Memory B cell (primary cell): ENCODE data around the gene FAM174C.

Experiments used
- ATAC-seq: fragments of 150-1000 bp; cut with Tn5 transposase; 2 replicates; pipeline ENCODE4 v1.10.0; 2021; ENCODE audit warnings: low read depth, mild to moderate bottlenecking, moderate library complexity
- DNase-seq, 2 donors: peaks; one replicate each; pipeline ENCODE4 v3.0.0; 2022; ENCODE audit warnings: low spot score in 2 of 2
- H3K27ac Mint-ChIP-seq: one replicate; pipeline ENCODE4 v1.8.0; 2022; ENCODE audit warnings: mild to moderate bottlenecking, moderate library complexity, mixed read lengths
- H3K27me3 Mint-ChIP-seq: one replicate; pipeline ENCODE4 v1.8.0; 2022; ENCODE audit warnings: mixed read lengths
- H3K36me3 Mint-ChIP-seq: one replicate; pipeline ENCODE4 v1.8.0; 2022; ENCODE audit warnings: mild to moderate bottlenecking, mixed read lengths
- H3K4me1 Mint-ChIP-seq: one replicate; pipeline ENCODE4 v1.8.0; 2022; ENCODE audit warnings: mixed read lengths
- H3K4me3 Mint-ChIP-seq: one replicate; pipeline ENCODE4 v1.8.0; 2022; ENCODE audit warnings: mild to moderate bottlenecking, moderate library complexity, mixed read lengths
- H3K9me3 Mint-ChIP-seq: one replicate; pipeline ENCODE4 v1.8.0; 2022; ENCODE audit warnings: mixed read lengths

FAM174C gene

GRCh38 chr19:1251330-1252220 lies 23.8 kb upstream of the FAM174C start:
- Mint-ChIP-seq H3K4me3 (peak overlapping the region; percentile 91), H3K4me1 (peaks cover 9% of the 10 kb centered on the region), H3K27ac (peak overlapping the region; percentile 85), H3K36me3 (peaks cover 12% of the 10 kb centered on the region), H3K9me3 (no peaks in the 10 kb centered on the region), H3K27me3 (no peaks in the 10 kb centered on the region)
- no peak for ATAC-seq
- DNase-seq, result peak in 1 of 2 donors; percentile 65

DNA sequence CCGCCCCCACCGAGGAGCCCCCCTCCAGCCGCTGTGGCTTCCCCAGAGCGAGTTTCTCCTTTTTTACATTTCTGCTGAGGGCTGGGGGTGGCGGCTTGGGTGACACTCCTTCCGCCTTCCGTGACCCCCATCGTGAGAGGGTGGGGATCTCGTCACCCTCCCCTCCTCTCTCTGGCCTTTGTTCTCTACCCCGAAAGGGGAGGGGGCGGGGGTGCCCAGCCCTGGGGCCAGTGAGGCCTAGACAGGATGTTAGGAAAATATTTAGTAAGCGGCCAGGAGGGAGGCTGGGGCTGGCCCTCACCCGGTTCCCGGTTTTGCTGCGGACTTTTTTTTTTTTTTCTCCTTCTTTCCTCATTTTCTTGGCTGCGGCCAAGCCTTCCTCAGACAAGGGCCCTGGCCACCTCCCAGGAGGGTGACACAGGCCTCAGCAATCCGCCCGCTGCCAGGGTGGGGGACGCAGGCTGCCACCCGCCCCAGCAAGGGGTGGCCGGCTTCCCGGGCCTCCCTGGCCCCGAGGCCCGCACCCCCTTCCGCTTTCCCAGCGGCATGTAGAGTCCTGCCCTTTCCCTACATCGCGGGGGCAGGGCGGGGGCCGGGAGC lies 23.0 kb upstream of the FAM174C start:
- Mint-ChIP-seq H3K27ac (peak overlapping the region; percentile 85), H3K4me3 (peak overlapping the region; percentile 91), H3K36me3 (peaks cover 12% of the 10 kb centered on the region), H3K4me1 (peaks cover 10% of the 10 kb centered on the region), H3K9me3 (no peaks in the 10 kb centered on the region), H3K27me3 (no peaks in the 10 kb centered on the region)
- DNase-seq (peak; percentile 53 to 60), ATAC-seq (peak; percentile 9)

DNA sequence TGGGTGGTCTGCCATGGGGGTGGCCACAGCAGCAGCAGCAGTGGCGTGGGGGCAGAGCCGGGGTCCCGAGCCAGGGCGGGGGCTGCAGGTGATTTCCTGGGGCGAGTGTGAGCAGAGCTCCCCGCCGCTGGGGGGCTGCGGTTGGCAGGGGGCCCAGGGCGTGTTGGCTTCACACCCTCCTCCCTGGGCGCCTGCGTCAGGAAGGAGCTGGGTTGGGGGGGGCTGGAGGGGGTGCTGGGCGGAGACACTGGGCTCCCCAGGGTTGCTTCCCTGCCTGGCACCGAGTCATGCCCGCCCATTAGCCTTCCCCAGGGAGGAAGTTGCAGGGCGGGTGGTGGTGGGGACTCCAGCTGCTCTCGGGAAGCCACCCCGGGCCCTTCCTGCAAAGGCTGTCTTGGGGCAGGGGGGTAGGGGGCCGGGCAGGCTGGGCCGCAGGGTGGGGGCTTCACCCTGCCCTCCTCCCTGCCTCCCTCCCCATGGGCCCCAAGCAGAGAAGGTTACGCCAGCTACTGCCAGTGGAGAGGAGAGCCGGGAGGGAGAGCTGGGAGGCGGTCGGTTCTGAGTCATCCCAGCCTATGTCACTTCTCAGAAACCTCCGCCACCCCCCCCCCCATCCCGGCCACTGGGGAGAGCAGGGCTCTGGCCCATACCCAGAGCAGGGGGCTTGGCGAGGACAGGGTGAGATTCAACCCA lies 22.4 kb upstream of the FAM174C start:
- ATAC-seq (peak; percentile 28), DNase-seq (peak; percentile 65 to 79)
- Mint-ChIP-seq H3K9me3 (no peaks in the 10 kb centered on the region), H3K4me3 (peak overlapping the region; percentile 91), H3K4me1 (peaks cover 13% of the 10 kb centered on the region), H3K27ac (peak overlapping the region; percentile 85), H3K36me3 (peaks cover 17% of the 10 kb centered on the region), H3K27me3 (no peaks in the 10 kb centered on the region)

DNA sequence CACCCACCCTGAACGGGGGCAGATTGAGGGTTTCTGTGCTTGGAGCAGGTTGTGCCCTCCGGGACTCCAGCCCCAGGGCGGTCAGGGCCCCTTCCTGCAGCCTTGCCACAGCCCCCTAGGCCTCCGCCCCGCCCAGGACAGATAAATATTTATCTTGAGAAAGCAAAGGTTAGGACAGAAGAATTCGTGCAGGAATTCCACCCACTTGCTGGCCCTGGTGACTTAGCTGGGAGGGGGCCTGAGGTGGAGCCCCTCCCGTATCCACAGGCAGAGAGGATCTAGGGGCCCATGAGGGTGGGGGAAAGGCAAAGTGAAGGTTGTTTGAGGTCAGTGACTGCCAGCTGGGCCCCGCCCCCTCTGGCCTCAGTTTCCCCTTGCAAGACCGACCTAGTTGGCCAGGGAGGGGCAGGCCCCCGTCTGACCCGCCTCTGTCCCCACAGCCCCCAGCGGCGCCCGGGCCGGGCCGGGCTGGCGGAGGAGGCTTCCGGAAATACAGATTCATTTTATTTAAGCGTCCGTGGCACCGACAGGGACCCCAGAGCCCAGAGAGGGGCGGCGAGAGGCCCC lies 21.7 kb upstream of the FAM174C start:
- ATAC-seq, result no peak
- peaks cover 13% of the 10 kb centered on the region for H3K4me1 Mint-ChIP-seq
- H3K36me3 Mint-ChIP-seq, result peaks cover 17% of the 10 kb centered on the region

GRCh38 chr19:1254081-1254527 lies 21.2 kb upstream of the FAM174C start:
- ATAC-seq, result no peak

More for the DNA sequence above, 21.7 kb upstream of the FAM174C start:
- no peak for DNase-seq
- Mint-ChIP-seq H3K27me3 (no peaks in the 10 kb centered on the region), H3K27ac (peak overlapping the region; percentile 85), H3K4me3 (peak overlapping the region; percentile 91), H3K9me3 (no peaks in the 10 kb centered on the region)

GRCh38 chr19:1254530-1255185 lies 20.7 kb upstream of the FAM174C start:
- H3K36me3 Mint-ChIP-seq, result peaks cover 17% of the 10 kb centered on the region
- H3K27ac Mint-ChIP-seq, result peak overlapping the region; percentile 35
- DNase-seq, result no peak
- H3K4me3 Mint-ChIP-seq, result peak overlapping the region; percentile 29
- no peaks in the 10 kb centered on the region for H3K27me3 Mint-ChIP-seq
- no peaks in the 10 kb centered on the region for H3K9me3 Mint-ChIP-seq
- peaks cover 15% of the 10 kb centered on the region for H3K4me1 Mint-ChIP-seq
- no peak for ATAC-seq

More at GRCh38 chr19:1254081-1254527, 21.2 kb upstream of the FAM174C start:
- Mint-ChIP-seq H3K27me3 (no peaks in the 10 kb centered on the region), H3K4me3 (peak overlapping the region; percentile 11), H3K27ac (no peak overlapping the region), H3K9me3 (no peaks in the 10 kb centered on the region), H3K36me3 (peaks cover 17% of the 10 kb centered on the region), H3K4me1 (peaks cover 13% of the 10 kb centered on the region)
- no peak for DNase-seq

GRCh38 chr19:1255186-1256161 lies 19.9 kb upstream of the FAM174C start:
- peaks cover 17% of the 10 kb centered on the region for H3K36me3 Mint-ChIP-seq
- peak overlapping the region; percentile 35 for H3K27ac Mint-ChIP-seq
- peak overlapping the region; percentile 29 for H3K4me3 Mint-ChIP-seq

DNA sequence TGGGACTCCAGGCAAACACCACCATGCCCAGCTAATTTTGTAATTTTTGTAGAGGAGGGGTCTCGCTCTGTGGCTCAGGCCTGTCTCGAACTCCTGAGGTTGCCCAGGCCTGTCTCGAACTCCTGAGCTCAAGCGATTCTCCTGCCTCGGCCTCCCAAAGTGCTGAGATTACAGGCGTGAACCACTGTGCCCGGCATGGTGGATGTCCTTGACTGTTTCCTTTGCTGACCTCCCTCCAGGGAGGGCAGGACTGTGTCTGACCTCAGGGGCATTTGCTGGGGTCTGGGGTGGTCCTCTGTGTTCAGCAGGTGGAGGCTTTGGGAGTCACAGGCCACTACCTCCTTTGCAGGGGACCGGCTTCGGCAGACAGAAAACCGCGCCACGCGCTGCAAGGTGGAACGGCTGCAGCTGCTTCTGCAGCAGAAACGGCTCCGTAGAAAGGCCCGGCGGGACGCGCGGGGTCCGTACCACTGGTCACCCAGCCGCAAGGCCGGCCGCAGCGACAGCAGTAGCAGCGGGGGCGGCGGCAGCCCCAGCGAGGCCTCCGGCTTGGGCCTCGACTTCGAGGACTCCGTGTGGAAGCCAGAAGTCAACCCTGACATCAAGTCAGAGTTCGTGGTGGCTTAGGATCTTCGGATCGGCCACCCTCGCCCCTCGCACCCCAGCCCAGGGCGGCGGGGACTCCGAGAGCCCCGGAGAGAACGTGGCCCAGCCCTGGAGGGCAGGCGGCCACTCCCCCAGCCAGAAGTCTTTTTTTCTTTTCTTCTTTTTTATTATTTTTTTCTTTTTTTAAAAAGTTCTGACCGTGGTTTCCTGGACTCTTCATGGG lies 18.5 kb upstream of the FAM174C start:
- Mint-ChIP-seq H3K4me3 (no peak overlapping the region), H3K4me1 (peaks cover 20% of the 10 kb centered on the region), H3K27me3 (no peaks in the 10 kb centered on the region), H3K36me3 (peaks cover 14% of the 10 kb centered on the region), H3K9me3 (no peaks in the 10 kb centered on the region), H3K27ac (peak overlapping the region; percentile 99)
- ATAC-seq (no peak), DNase-seq (no peak)

More at GRCh38 chr19:1255186-1256161, 19.9 kb upstream of the FAM174C start:
- peaks cover 17% of the 10 kb centered on the region for H3K4me1 Mint-ChIP-seq
- no peak for DNase-seq
- H3K27me3 Mint-ChIP-seq, result no peaks in the 10 kb centered on the region
- H3K9me3 Mint-ChIP-seq, result no peaks in the 10 kb centered on the region
- ATAC-seq, result no peak

DNA sequence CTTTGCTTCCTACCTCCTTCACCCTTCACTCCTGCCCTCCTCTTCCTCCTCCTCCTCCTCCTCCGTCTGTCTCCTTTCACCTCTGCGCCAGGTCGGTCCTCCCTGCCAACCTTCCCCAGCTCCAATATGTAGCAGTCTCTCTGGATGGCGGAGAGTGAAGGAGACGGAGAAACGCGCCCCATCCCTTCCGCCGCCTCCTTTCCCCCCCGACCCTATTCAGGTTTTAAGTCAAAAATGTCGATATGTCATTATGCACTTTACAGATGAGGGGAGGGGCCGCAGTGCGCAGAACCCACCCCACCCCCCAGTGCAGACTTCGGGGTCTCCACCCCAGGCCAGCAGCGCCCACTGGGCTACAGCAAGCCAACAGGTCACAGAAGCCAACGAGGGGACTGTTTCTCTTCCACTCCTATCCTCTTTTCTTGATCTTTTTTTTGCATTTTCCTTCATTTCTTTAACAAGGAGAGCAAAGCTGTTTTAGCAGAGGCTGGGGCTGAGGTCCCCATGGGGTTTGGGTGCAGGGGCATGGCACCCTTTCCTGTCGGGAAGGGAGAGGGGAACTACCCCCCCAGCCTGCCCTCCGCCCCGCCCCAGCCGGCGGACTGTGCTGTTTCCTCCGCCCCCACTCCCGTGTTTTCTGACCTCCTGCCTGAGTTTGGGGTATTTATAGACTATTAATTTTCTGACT lies 17.7 kb upstream of the FAM174C start:
- H3K4me1 Mint-ChIP-seq, result peaks cover 23% of the 10 kb centered on the region
- H3K4me3 Mint-ChIP-seq, result peak overlapping the region; percentile 56
- ATAC-seq (no peak), DNase-seq (no peak)
- peak overlapping the region; percentile 99 for H3K27ac Mint-ChIP-seq
- peaks cover 14% of the 10 kb centered on the region for H3K36me3 Mint-ChIP-seq
- H3K9me3 Mint-ChIP-seq, result no peaks in the 10 kb centered on the region
- no peaks in the 10 kb centered on the region for H3K27me3 Mint-ChIP-seq

GRCh38 chr19:1258163-1258492 lies 17.2 kb upstream of the FAM174C start:
- Mint-ChIP-seq H3K4me3 (peak overlapping the region; percentile 56), H3K9me3 (no peaks in the 10 kb centered on the region), H3K27me3 (no peaks in the 10 kb centered on the region), H3K36me3 (peaks cover 14% of the 10 kb centered on the region), H3K27ac (peak overlapping the region; percentile 99), H3K4me1 (peaks cover 27% of the 10 kb centered on the region)
- ATAC-seq, result no peak
- DNase-seq, result no peak

GRCh38 chr19:1258707-1259205 lies 16.6 kb upstream of the FAM174C start:
- H3K27ac Mint-ChIP-seq, result peak overlapping the region; percentile 99
- H3K4me3 Mint-ChIP-seq, result peak overlapping the region; percentile 92
- peaks cover 27% of the 10 kb centered on the region for H3K4me1 Mint-ChIP-seq
- DNase-seq (no peak), ATAC-seq (peak; percentile 0)
- no peaks in the 10 kb centered on the region for H3K27me3 Mint-ChIP-seq
- no peaks in the 10 kb centered on the region for H3K9me3 Mint-ChIP-seq
- peaks cover 12% of the 10 kb centered on the region for H3K36me3 Mint-ChIP-seq
